ENCODE results near the gene KIF2C.

Gene KIF2C

GRCh38 chr1:44785029-44785380 lies 45.4 kb downstream of the KIF2C start:
- H3K4me1 ChIP-seq (ENCODE audit: control extremely low read depth in 1 of 4, control insufficient read depth in 4 of 4, insufficient read depth in 4 of 4, low read length in 3 of 4), result peaks cover 8 to 35% (median 30%) of the 10 kb centered on the region in 4 experiments
- H3K9me3 ChIP-seq (ENCODE audit: control extremely low read depth in 1 of 5, control insufficient read depth in 4 of 5, insufficient read depth in 2 of 5, low read depth in 1 of 5, low read length in 4 of 5), result no peaks in the 10 kb centered on the region
- no peaks in the 10 kb centered on the region for H3K27me3 ChIP-seq (replicated peaks in 2 of 5; ENCODE audit: control insufficient read depth in 4 of 5, insufficient read depth in 5 of 5, low read length in 4 of 5)
- H3K27ac ChIP-seq (ENCODE audit: insufficient read depth in 1 of 2, low read depth in 1 of 2, low read length in 2 of 2, poor library complexity in 1 of 2, severe bottlenecking in 2 of 2), result no peak overlapping the region
- peaks cover 7 to 16% (median 11%) of the 10 kb centered on the region in 4 experiments for H3K36me3 ChIP-seq (ENCODE audit: control insufficient read depth in 4 of 4, insufficient read depth in 4 of 4, low read length in 3 of 4)
- 95% methylated on average over 5 of the region's 6 CpGs for WGBS (ENCODE audit: insufficient coverage)
- DNase-seq, result no peak
- POLR2A ChIA-PET, result interaction anchor here (0.6 to 1.9 kb wide), 4 partner anchors 9 to 54 kb away, joined by 3 to 6 read pairs (median 4); partner anchors contain the start of genes BTBD19 and DYNLT4
- CTCF ChIA-PET, result interaction anchor here (0.7 to 7.5 kb wide), 10 partner anchors 8 to 517 kb away, joined by 3 to 43 read pairs (median 6); partner anchors contain the start of genes BTBD19, DYNLT4, PLK3 and RNU5D-1
- H3K4me3 ChIP-seq (ENCODE audit: control insufficient read depth in 1 of 7, extremely low read depth in 1 of 7, insufficient read depth in 4 of 7, low read depth in 2 of 7, low read length in 6 of 7), result peak overlapping the region in 1 of 7 experiments; percentile 24

GRCh38 chr1:44785501-44786137 lies 46.0 kb downstream of the KIF2C start:
- POLR2A ChIA-PET, result interaction anchor here (0.6 to 1.9 kb wide), 6 partner anchors 10 to 54 kb away, joined by 3 to 6 read pairs (median 4); partner anchors contain the start of genes BTBD19, DYNLT4 and PLK3
- WGBS (ENCODE audit: insufficient coverage), result 8% methylated on average over 8 of the region's 11 CpGs

GRCh38 chr1:44786138-44786840 lies 46.7 kb downstream of the KIF2C start:
- POLR2A ChIA-PET, result interaction anchor here (0.9 to 1.9 kb wide), 5 partner anchors 14 to 65 kb away, joined by 3 to 6 read pairs (median 5); partner anchors contain the start of genes BTBD19, DYNLT4 and PLK3
- CTCF ChIA-PET, result interaction anchor here (0.7 to 7.5 kb wide), 9 partner anchors 13 to 516 kb away, joined by 3 to 43 read pairs (median 7); partner anchors contain the start of genes BTBD19, DYNLT4, PLK3 and RNU5D-1
- Histone ChIP-seq H3K27ac (ENCODE audit: insufficient read depth in 1 of 2, low read depth in 1 of 2, low read length in 2 of 2, poor library complexity in 1 of 2, severe bottlenecking in 2 of 2) (no peak overlapping the region), H3K4me1 (ENCODE audit: control extremely low read depth in 1 of 4, control insufficient read depth in 4 of 4, insufficient read depth in 4 of 4, low read length in 3 of 4) (peaks cover 8 to 35% (median 30%) of the 10 kb centered on the region in 4 experiments), H3K4me3 (ENCODE audit: control insufficient read depth in 1 of 7, extremely low read depth in 1 of 7, insufficient read depth in 4 of 7, low read depth in 2 of 7, low read length in 6 of 7) (peak overlapping the region in 6 of 7 experiments; percentile 23 to 76 (median 58)), H3K27me3 (replicated peaks in 2 of 5; ENCODE audit: control insufficient read depth in 4 of 5, insufficient read depth in 5 of 5, low read length in 4 of 5) (no peaks in the 10 kb centered on the region), H3K36me3 (ENCODE audit: control insufficient read depth in 4 of 4, insufficient read depth in 4 of 4, low read length in 3 of 4) (peaks cover 3 to 5% (median 3%) of the 10 kb centered on the region in 4 experiments), H3K9me3 (ENCODE audit: control extremely low read depth in 1 of 5, control insufficient read depth in 4 of 5, insufficient read depth in 2 of 5, low read depth in 1 of 5, low read length in 4 of 5) (no peaks in the 10 kb centered on the region)
- WGBS (ENCODE audit: insufficient coverage), result under 1% methylated on average over 36 of the region's 49 CpGs
- peak; percentile 76 to 85 (median 85) for DNase-seq

More at GRCh38 chr1:44785501-44786137, 46.0 kb downstream of the KIF2C start:
- Histone ChIP-seq H3K27ac (ENCODE audit: insufficient read depth in 1 of 2, low read depth in 1 of 2, low read length in 2 of 2, poor library complexity in 1 of 2, severe bottlenecking in 2 of 2) (no peak overlapping the region), H3K9me3 (ENCODE audit: control extremely low read depth in 1 of 5, control insufficient read depth in 4 of 5, insufficient read depth in 2 of 5, low read depth in 1 of 5, low read length in 4 of 5) (no peaks in the 10 kb centered on the region), H3K4me3 (ENCODE audit: control insufficient read depth in 1 of 7, extremely low read depth in 1 of 7, insufficient read depth in 4 of 7, low read depth in 2 of 7, low read length in 6 of 7) (peak overlapping the region in 6 of 7 experiments; percentile 16 to 76 (median 58)), H3K27me3 (replicated peaks in 2 of 5; ENCODE audit: control insufficient read depth in 4 of 5, insufficient read depth in 5 of 5, low read length in 4 of 5) (no peaks in the 10 kb centered on the region), H3K36me3 (ENCODE audit: control insufficient read depth in 4 of 4, insufficient read depth in 4 of 4, low read length in 3 of 4) (peaks cover 7 to 11% (median 8%) of the 10 kb centered on the region in 4 experiments), H3K4me1 (ENCODE audit: control extremely low read depth in 1 of 4, control insufficient read depth in 4 of 4, insufficient read depth in 4 of 4, low read length in 3 of 4) (peaks cover 8 to 35% (median 30%) of the 10 kb centered on the region in 4 experiments)
- DNase-seq, result no peak
- CTCF ChIA-PET, result interaction anchor here (0.7 to 7.5 kb wide), 11 partner anchors 10 to 516 kb away, joined by 3 to 43 read pairs (median 5); partner anchors contain the start of genes BTBD19, DYNLT4, PLK3 and RNU5D-1

- no peak for DNase-seq
- CTCF ChIA-PET, result interaction anchor here (0.7 to 7.5 kb wide), 10 partner anchors 9 to 57 kb away, joined by 3 to 43 read pairs (median 4); partner anchors contain the start of genes BTBD19, DYNLT4, PLK3 and PTCH2
- H3K27ac ChIP-seq (ENCODE audit: insufficient read depth in 1 of 2, low read depth in 1 of 2, low read length in 2 of 2, poor library complexity in 1 of 2, severe bottlenecking in 2 of 2), result no peak overlapping the region
- H3K9me3 ChIP-seq (ENCODE audit: control extremely low read depth in 1 of 5, control insufficient read depth in 4 of 5, insufficient read depth in 2 of 5, low read depth in 1 of 5, low read length in 4 of 5), result no peaks in the 10 kb centered on the region
- peak overlapping the region in 3 of 7 experiments; percentile 49 to 76 (median 68) for H3K4me3 ChIP-seq (ENCODE audit: control insufficient read depth in 1 of 7, extremely low read depth in 1 of 7, insufficient read depth in 4 of 7, low read depth in 2 of 7, low read length in 6 of 7)
- peaks cover 0 to 2% (median 0%) of the 10 kb centered on the region in 4 experiments for H3K36me3 ChIP-seq (ENCODE audit: control insufficient read depth in 4 of 4, insufficient read depth in 4 of 4, low read length in 3 of 4)
- no peaks in the 10 kb centered on the region for H3K27me3 ChIP-seq (replicated peaks in 2 of 5; ENCODE audit: control insufficient read depth in 4 of 5, insufficient read depth in 5 of 5, low read length in 4 of 5)
- H3K4me1 ChIP-seq (ENCODE audit: control extremely low read depth in 1 of 4, control insufficient read depth in 4 of 4, insufficient read depth in 4 of 4, low read length in 3 of 4), result peaks cover 8 to 35% (median 30%) of the 10 kb centered on the region in 4 experiments
- 86% methylated on average over 7 of the region's 9 CpGs for WGBS (ENCODE audit: insufficient coverage)
- POLR2A ChIA-PET, result interaction anchor here (0.9 to 1.9 kb wide), 3 partner anchors 13 to 65 kb away, joined by 5 to 6 read pairs (median 6); partner anchors contain the start of genes BTBD19, DYNLT4 and PLK3
These were observed 47.3 kb downstream of the KIF2C start for GRCh38 chr1:44786841-44787426.

- Histone ChIP-seq H3K4me1 (ENCODE audit: control extremely low read depth in 1 of 4, control insufficient read depth in 4 of 4, insufficient read depth in 4 of 4, low read length in 3 of 4) (peaks cover 8 to 35% (median 30%) of the 10 kb centered on the region in 4 experiments), H3K4me3 (ENCODE audit: control insufficient read depth in 1 of 7, extremely low read depth in 1 of 7, insufficient read depth in 4 of 7, low read depth in 2 of 7, low read length in 6 of 7) (no peak overlapping the region), H3K27me3 (replicated peaks in 2 of 5; ENCODE audit: control insufficient read depth in 4 of 5, insufficient read depth in 5 of 5, low read length in 4 of 5) (no peaks in the 10 kb centered on the region), H3K27ac (ENCODE audit: insufficient read depth in 1 of 2, low read depth in 1 of 2, low read length in 2 of 2, poor library complexity in 1 of 2, severe bottlenecking in 2 of 2) (no peak overlapping the region), H3K9me3 (ENCODE audit: control extremely low read depth in 1 of 5, control insufficient read depth in 4 of 5, insufficient read depth in 2 of 5, low read depth in 1 of 5, low read length in 4 of 5) (no peaks in the 10 kb centered on the region), H3K36me3 (ENCODE audit: control insufficient read depth in 4 of 4, insufficient read depth in 4 of 4, low read length in 3 of 4) (no peaks in the 10 kb centered on the region)
- POLR2A ChIA-PET, result interaction anchor here (1.1 kb wide), 2 partner anchors 26 to 66 kb away, joined by 3 to 9 read pairs; no protein-coding TSS in a partner anchor
- DNase-seq, result no peak
- CTCF ChIA-PET, result interaction anchor here (0.7 to 7.5 kb wide), 9 partner anchors 10 to 58 kb away, joined by 3 to 43 read pairs (median 5); partner anchors contain the start of genes BTBD19, DYNLT4, PLK3 and PTCH2
- WGBS (ENCODE audit: insufficient coverage), result 98% methylated on average over 6 of the region's 10 CpGs
These were observed 47.9 kb downstream of the KIF2C start for GRCh38 chr1:44787506-44787905.

- H3K9me3 ChIP-seq (ENCODE audit: control extremely low read depth in 1 of 5, control insufficient read depth in 4 of 5, insufficient read depth in 2 of 5, low read depth in 1 of 5, low read length in 4 of 5), result no peaks in the 10 kb centered on the region
- CTCF ChIA-PET, result interaction anchor here (0.7 to 7.5 kb wide), 10 partner anchors 10 to 57 kb away, joined by 3 to 43 read pairs (median 5); partner anchors contain the start of genes BTBD19, DYNLT4, PLK3 and PTCH2
- no peak for DNase-seq
- POLR2A ChIA-PET, result interaction anchor here (0.6 to 1.1 kb wide), 4 partner anchors 9 to 84 kb away, joined by 3 to 9 read pairs (median 4); no protein-coding TSS in a partner anchor
- no peak within 1 kb of the TSS for H3K4me3 ChIP-seq (ENCODE audit: control insufficient read depth in 1 of 7, extremely low read depth in 1 of 7, insufficient read depth in 4 of 7, low read depth in 2 of 7, low read length in 6 of 7)
- no peaks in the 10 kb centered on the region for H3K36me3 ChIP-seq (ENCODE audit: control insufficient read depth in 4 of 4, insufficient read depth in 4 of 4, low read length in 3 of 4)
- H3K27me3 ChIP-seq (replicated peaks in 2 of 5; ENCODE audit: control insufficient read depth in 4 of 5, insufficient read depth in 5 of 5, low read length in 4 of 5), result no peaks in the 10 kb centered on the region
- peaks cover 8 to 34% (median 27%) of the 10 kb centered on the region in 4 experiments for H3K4me1 ChIP-seq (ENCODE audit: control extremely low read depth in 1 of 4, control insufficient read depth in 4 of 4, insufficient read depth in 4 of 4, low read length in 3 of 4)
- H3K27ac ChIP-seq (ENCODE audit: insufficient read depth in 1 of 2, low read depth in 1 of 2, low read length in 2 of 2, poor library complexity in 1 of 2, severe bottlenecking in 2 of 2), result no peak within 1 kb of the TSS
- 91% methylated on average over 8 of the region's 9 CpGs for WGBS (ENCODE audit: insufficient coverage)
These were observed 48.7 kb downstream of the KIF2C start, which contains the start of gene BEST4 for GRCh38 chr1:44788120-44788860. Gene BEST4 (minus strand): TSS chr1:44788170. CDS start chr1:44787705, 465 bp downstream.
